OCI-LY7 (cell line): ENCODE data around the gene ST6GAL1. TPM values are rescaled to one million over a fixed set of nuclear protein-coding genes. Genes with fewer than 3 reads are reported as not detected.
"Not testable (repeated sequence)": the region's sequence is repeated elsewhere in the genome, so short reads cannot be mapped to it uniquely, and the experiment has no call there.

ENCODE experiments used
- BruUV-seq: library from RNA; stranded (reverse); fragments of 400-500 nt; replicated peaks from 2 replicates; lab custom pipeline; 2021; lab: Mats Ljungman, UMichigan
- CTCF ChIA-PET: fragments of 300-600 bp; sonication (Branson Sonifier 250); formaldehyde crosslinking; loops from one replicate; lab custom pipeline; 2022; ENCODE audit warnings: antibody characterized with exemption; ENCODE audit not compliant: unreplicated experiment; lab: Charles Lee
- POLR2A ChIA-PET: fragments of 300-600 bp; sonication (Branson Sonifier 250); formaldehyde crosslinking; loops from one replicate; lab custom pipeline; 2022; ENCODE audit warnings: antibody characterized with exemption; lab: Charles Lee
- DNase-seq: peaks from one replicate; pipeline ENCODE4 v3.0.0-alpha.2; 2015; ENCODE audit warnings: low spot score
- H2AFZ ChIP-seq: fragments of 200-600 bp; sonication (generic), shearing (Covaris generic); 2 replicates; pipeline ENCODE4 v1.6.1; 2014; ENCODE audit warnings: mild to moderate bottlenecking, antibody characterized with exemption, low read length, moderate library complexity
- H3K27ac ChIP-seq: fragments of 200-600 bp; sonication (generic); 2 replicates; pipeline ENCODE4 v1.5.1; 2014; ENCODE audit warnings: mixed run types, low read depth, mild to moderate bottlenecking, moderate library complexity, low read length, inconsistent platforms; ENCODE audit not compliant: poor library complexity, severe bottlenecking
- H3K36me3 ChIP-seq: fragments of 200-600 bp; sonication (generic); 2 replicates; pipeline ENCODE4 v1.6.1; 2014; ENCODE audit warnings: mild to moderate bottlenecking, antibody characterized with exemption, low read length, moderate library complexity, mixed read lengths; ENCODE audit not compliant: insufficient read depth
- H3K4me1 ChIP-seq: fragments of 200-600 bp; sonication (generic); 2 replicates; pipeline ENCODE4 v1.5.1; 2014; ENCODE audit warnings: mild to moderate bottlenecking, low read length; ENCODE audit not compliant: insufficient read depth, poor library complexity, severe bottlenecking
- H3K4me2 ChIP-seq: fragments of 200-600 bp; sonication (generic); 2 replicates; pipeline ENCODE4 v1.6.1; 2014; ENCODE audit warnings: mild to moderate bottlenecking, low read length
- H3K4me3 ChIP-seq: fragments of 200-600 bp; sonication (generic); 2 replicates; pipeline ENCODE4 v1.5.1; 2014; ENCODE audit warnings: mild to moderate bottlenecking, low read depth, low read length; ENCODE audit not compliant: poor library complexity, severe bottlenecking
- H3K79me2 ChIP-seq: fragments of 200-600 bp; sonication (generic); 2 replicates; pipeline ENCODE4 v1.6.1; 2016; ENCODE audit warnings: low read depth, mild to moderate bottlenecking, low read length, moderate library complexity, mixed read lengths; ENCODE audit not compliant: insufficient read depth
- H3K9me2 ChIP-seq: fragments of 200-600 bp; sonication (generic); 2 replicates; pipeline ENCODE4 v1.6.1; 2016; ENCODE audit warnings: mild to moderate bottlenecking, low read length, mixed read lengths; ENCODE audit not compliant: insufficient read depth
- H3K9me3 ChIP-seq: fragments of 200-600 bp; sonication (generic); 2 replicates; pipeline ENCODE4 v1.6.1; 2014; ENCODE audit warnings: mild to moderate bottlenecking, mixed run types, low read length, mixed read lengths
- H4K20me1 ChIP-seq: fragments of 200-600 bp; sonication (generic); 2 replicates; pipeline ENCODE4 v1.6.1; 2014; ENCODE audit warnings: mild to moderate bottlenecking, antibody characterized with exemption, low read length, moderate library complexity, mixed read lengths; ENCODE audit not compliant: insufficient read depth
- CTCF ChIP-seq: fragments of 200-600 bp; sonication (generic); conservative IDR thresholded peaks from 2 replicates; pipeline ENCODE4 v1.5.1; 2014; ENCODE audit warnings: mild to moderate bottlenecking, antibody characterized with exemption, low read length, moderate library complexity, mixed read lengths
- EZH2phosphoT487 ChIP-seq: fragments of 200-600 bp; sonication (generic); IDR thresholded peaks from 2 replicates; pipeline ENCODE4 v1.6.1; 2018; ENCODE audit warnings: low read depth, borderline replicate concordance, mild to moderate bottlenecking, mixed run types, antibody characterized with exemption, low read length, moderate library complexity, mixed read lengths
- intact Hi-C: fragments of 100-400 bp; cut with micrococcal nuclease; formaldehyde crosslinking; loops from one replicate; pipeline ENCODE4 v1.10.0; 2022; ENCODE audit not compliant: unreplicated experiment
- total RNA-seq, 2 experiments: library from RNA; depleted of rRNA in 1 of 2; stranded (reverse); fragments of >200 nt in 1 of 2; shearing (Covaris generic) in 1 of 2; gene quantifications; 2 replicates each; pipeline ENCODE4 v1.2.3, GENCODE V29; 2014 to 2022

ST6GAL1 gene
- total RNA-seq, 2 experiments from 2014 or later: 192 to 375 TPM

GRCh38 chr3:187049462-187050101, 119.3 kb downstream of the ST6GAL1 start:
- peaks cover 28% of the 10 kb centered on the region for H3K9me3 ChIP-seq
- BruUV-seq: no TSS peak
- H4K20me1 ChIP-seq: peaks cover 14% of the 10 kb centered on the region
- DNase-seq: no peak
- H3K4me3 ChIP-seq: no peak overlapping the region
- H3K4me2 ChIP-seq: no peak overlapping the region
- CTCF ChIA-PET: interaction anchor here (0.8 kb wide), 1 partner anchor 16 kb away, joined by 3 read pairs; no protein-coding TSS in a partner anchor
- H3K27ac ChIP-seq: no peak overlapping the region
- H3K36me3 ChIP-seq: peaks cover 100% of the 10 kb centered on the region
- H2AFZ ChIP-seq: no peak overlapping the region
- no peak for TF ChIP-seq CTCF
- TF ChIP-seq EZH2phosphoT487: no peak
- intact Hi-C loops: no loop called here
- no peaks in the 10 kb centered on the region for H3K9me2 ChIP-seq
- POLR2A ChIA-PET: interaction anchor here (0.5 to 1.3 kb wide), 4 partner anchors 10 to 710 kb away, joined by 3 to 4 read pairs (median 4); no protein-coding TSS in a partner anchor
- peaks cover 93% of the 10 kb centered on the region for H3K79me2 ChIP-seq
- peaks cover 18% of the 10 kb centered on the region for H3K4me1 ChIP-seq

GRCh38 chr3:187051066-187051465, 120.7 kb downstream of the ST6GAL1 start:
- no peaks in the 10 kb centered on the region for H3K9me2 ChIP-seq
- H3K9me3 ChIP-seq: peaks cover 36% of the 10 kb centered on the region
- DNase-seq: no peak
- peaks cover 6% of the 10 kb centered on the region; the same call in 1 of the 2 replicates for H4K20me1 ChIP-seq
- no peak overlapping the region for H3K27ac ChIP-seq
- H3K4me1 ChIP-seq: peaks cover 4% of the 10 kb centered on the region
- intact Hi-C loops: no loop called here
- no peak overlapping the region for H3K4me2 ChIP-seq
- ChIA-PET POLR2A (interaction anchor here (0.7 kb wide), 1 partner anchor 49 kb away, joined by 4 read pairs; no protein-coding TSS in a partner anchor), CTCF (no interaction called here)
- no peak overlapping the region for H3K4me3 ChIP-seq
- no peak overlapping the region for H2AFZ ChIP-seq
- no peak for TF ChIP-seq CTCF
- no TSS peak for BruUV-seq
- peaks cover 89% of the 10 kb centered on the region for H3K79me2 ChIP-seq
- H3K36me3 ChIP-seq: peaks cover 99% of the 10 kb centered on the region

- H3K4me3 ChIP-seq: no peak overlapping the region
- H2AFZ ChIP-seq: no peak overlapping the region
- no peak overlapping the region for H3K27ac ChIP-seq
- ChIA-PET POLR2A (interaction anchor here (0.7 kb wide), 1 partner anchor 50 kb away, joined by 4 read pairs; no protein-coding TSS in a partner anchor), CTCF (no interaction called here)
- no TSS peak for BruUV-seq
- H4K20me1 ChIP-seq: peaks cover 6% of the 10 kb centered on the region; the same call in 1 of the 2 replicates
- H3K4me2 ChIP-seq: no peak overlapping the region
- H3K9me3 ChIP-seq: peaks cover 41% of the 10 kb centered on the region
- H3K79me2 ChIP-seq: peaks cover 89% of the 10 kb centered on the region
- TF ChIP-seq EZH2phosphoT487 (no peak), CTCF (no peak)
- intact Hi-C loops: no loop called here
- H3K4me1 ChIP-seq: no peaks in the 10 kb centered on the region
- DNase-seq: no peak
- H3K9me2 ChIP-seq: no peaks in the 10 kb centered on the region
- peaks cover 99% of the 10 kb centered on the region for H3K36me3 ChIP-seq
Measured at GRCh38 chr3:187051724-187052366, 121.5 kb downstream of the ST6GAL1 start.

- BruUV-seq, H3K27ac ChIP-seq, intact Hi-C loops, H3K4me3 ChIP-seq, H3K4me2 ChIP-seq, CTCF ChIA-PET, POLR2A ChIA-PET, H4K20me1 ChIP-seq, H2AFZ ChIP-seq, H3K4me1 ChIP-seq, DNase-seq, H3K9me2 ChIP-seq: not testable (repeated sequence)
- peaks cover 99% of the 10 kb centered on the region for H3K36me3 ChIP-seq
- H3K9me3 ChIP-seq: peaks cover 47% of the 10 kb centered on the region
- H3K79me2 ChIP-seq: peaks cover 89% of the 10 kb centered on the region
Measured at GRCh38 chr3:187052427-187052826, 122.1 kb downstream of the ST6GAL1 start.
